ENCODE measurements around the gene JAKMIP2.
A peak's percentile ranks its signal among the peaks of the same experiment; 100 is the strongest.
"Not testable (repeated sequence)": the region's sequence is repeated elsewhere in the genome, so short reads cannot be mapped to it uniquely, and the experiment has no call there.

The JAKMIP2 gene

DNA sequence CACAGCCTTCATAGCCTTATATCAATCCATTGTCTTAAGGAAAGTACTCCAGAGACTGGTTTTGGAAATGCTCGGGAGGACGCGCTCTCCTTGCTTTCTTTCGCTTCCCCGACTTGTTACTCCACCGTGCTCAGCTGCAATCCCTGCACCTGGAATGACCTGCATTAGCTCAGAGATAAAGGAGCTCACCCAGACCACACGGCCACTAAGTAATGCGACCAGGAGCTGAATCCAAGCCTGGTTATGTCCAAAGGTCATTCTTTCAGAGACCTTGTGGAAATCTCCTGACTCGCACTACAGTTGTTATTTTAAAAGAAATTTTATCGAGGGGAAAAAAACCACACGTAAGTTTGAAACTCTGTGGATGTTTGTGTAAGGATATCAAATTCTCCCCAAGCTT is 137.3 kb downstream of the JAKMIP2 start:
- DNase-seq (ENCODE audit: low read depth), result no peak

DNA sequence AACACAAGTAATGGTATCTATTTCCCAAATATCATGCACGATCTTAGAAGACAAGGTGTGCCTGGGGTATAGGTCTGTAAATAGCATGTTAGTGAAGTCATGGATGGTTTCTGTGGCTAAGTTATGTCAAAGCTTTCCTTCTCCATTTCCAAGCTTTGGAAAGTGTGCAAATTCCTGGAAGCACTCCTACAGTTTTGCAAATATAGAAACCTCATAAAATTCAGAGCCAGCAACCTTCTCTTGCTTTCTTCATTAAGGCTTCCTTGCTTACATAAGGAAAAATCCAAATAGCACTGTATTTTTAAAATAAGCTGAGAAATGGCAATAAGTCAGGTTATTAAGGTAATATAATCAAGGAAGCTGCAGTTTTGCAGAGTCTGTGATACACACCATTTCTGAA is 138.1 kb downstream of the JAKMIP2 start:
- DNase-seq (ENCODE audit: low read depth), result no peak

DNA sequence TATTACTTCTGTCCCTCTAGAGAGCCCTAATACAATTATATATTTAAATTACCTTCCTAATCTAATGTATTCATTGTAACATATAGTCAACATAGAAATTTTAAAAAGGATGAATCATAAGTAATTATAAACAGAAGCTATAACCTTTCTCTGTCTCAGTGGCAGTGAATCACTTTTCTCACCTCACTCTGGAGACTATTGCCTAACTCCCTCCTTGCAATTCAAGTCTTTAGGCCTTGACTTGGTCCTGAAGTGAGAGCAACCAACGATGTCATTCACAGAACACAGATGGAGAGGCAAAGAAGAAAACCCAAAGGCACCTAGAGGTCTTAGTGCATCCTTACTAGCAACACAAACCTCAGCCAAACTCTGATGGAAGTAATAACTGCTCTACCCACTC is 139.4 kb downstream of the JAKMIP2 start:
- DNase-seq (ENCODE audit: low read depth), result no peak

DNA sequence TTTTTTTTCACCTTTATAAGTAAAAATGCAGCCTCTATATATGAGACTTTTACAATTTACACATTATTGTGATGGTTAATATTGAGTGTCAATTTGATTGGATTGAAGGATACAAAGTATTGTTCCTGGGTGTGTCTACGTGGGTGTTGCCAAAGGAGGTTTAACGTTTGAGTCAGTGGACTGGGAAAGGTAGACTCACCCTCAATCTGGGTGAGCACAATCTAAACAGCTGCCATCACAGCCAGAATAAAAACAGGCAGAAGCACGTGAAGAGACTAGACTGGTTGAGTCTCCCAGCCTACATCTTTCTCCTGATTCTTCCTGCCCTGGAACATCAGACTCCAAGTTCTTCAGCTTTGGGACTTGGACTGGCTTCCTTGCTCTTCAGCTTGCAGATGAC is 139.9 kb downstream of the JAKMIP2 start:
- no peak for DNase-seq (ENCODE audit: low read depth)

DNA sequence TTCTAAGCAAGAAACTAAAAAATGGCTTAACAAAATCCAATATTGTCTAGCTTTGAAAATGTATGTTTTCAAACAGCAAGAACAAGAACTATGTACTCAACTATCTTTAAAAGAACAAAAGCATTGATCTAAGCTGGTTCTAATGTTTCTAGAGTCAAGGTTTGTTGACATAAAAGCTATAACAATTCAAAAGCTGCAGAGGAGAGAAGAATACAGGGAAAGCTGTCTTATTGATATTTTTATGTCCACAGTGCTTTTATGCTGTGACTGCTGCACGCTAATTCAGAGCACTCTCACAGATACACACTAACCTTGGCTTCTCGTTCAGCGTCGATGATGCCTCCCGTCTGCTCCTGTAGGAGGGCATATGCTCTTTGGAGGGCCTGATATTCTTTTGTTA is 143.2 kb downstream of the JAKMIP2 start:
- no peak for DNase-seq (ENCODE audit: low read depth)

DNA sequence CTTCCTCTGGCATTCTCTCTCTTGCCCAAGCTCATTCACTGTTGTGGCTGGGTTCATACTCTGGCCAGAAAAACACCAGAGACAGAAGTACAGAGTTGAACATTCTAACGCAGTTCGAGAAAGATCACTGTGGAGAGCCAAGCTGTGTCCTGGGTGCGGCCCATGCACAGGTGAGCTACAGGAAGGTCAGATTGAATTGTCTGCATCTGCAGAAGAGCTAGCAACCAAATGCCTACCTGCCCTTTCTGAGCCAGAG is 145.9 kb downstream of the JAKMIP2 start:
- DNase-seq (ENCODE audit: low read depth), result no peak

DNA sequence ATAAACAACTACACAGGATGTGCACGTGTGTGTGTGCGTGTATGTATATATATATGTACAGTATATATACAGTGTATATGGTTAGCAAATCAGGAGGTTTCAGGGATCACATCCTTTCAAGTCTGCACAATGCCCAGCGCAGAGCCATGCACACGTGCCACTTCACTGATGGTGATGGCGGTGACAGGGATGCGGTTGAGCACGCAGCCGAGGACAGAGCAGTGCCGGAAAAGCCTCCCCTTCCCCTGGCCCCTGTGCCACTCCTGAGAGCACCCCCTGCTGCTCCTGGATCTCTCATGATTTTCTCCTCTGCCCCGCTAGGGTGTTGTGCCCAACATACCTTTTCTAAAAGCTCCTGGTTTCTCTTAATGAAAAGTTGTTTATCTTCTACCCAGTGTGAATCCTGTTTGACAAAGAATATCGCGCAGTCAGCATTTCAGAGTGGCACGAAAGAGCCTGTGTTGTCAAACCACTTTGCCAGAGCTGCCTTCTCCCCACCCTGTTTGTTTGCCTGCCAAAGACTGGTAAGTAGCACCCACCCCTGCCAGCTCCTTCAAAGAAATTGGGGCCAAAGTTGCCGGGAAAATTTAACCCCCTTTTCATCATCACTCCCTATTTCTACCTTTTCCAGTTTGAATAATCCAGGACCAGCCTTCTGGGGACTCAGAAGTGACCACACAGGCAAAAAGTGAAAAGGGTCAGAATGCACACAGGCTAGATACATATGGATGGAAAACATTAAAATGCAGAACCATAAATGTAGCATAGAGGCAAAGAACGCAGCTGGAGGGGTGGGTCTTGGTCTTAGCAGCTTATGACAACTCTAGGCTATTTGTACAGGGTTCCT is 146.4 kb downstream of the JAKMIP2 start:
- no peak for DNase-seq (ENCODE audit: low read depth)

DNA sequence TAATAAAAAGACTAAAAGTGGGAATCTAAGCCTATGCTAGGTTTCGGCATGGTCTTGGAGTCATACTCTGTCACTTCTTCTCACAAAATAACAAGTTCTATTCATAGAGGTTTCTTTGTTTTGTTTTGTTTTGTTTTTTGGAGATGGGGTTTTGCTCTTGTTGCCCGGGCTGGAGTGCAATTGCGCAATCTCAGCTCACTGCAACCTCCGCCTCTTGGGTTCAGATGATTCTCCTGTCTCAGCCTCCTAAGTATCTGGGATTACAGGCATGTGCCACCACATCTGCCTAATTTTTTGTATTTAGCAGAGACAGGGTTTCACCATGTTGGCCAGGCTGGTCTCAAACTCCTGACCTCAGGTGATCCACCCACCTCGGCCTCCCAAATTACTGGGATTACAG is 147.1 kb downstream of the JAKMIP2 start:
- not testable (repeated sequence) for DNase-seq (ENCODE audit: low read depth)

DNA sequence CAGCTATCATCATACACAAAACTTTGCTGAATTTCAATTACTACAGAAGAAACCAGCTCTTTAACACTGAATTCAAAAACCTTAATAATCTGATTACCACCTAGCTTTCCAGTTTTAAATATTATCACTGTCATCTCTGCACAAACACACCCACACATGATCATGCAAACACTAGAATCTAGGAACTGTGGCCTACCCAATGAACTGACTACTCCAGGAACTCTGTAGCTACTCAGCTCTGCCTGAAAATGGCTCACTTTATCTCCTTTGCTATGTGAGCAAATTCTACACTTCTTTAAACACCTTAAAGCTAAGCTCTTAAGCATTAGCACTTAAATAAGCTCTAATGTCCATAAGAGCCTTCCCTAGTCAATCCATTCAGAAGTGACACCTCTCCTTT is 149.4 kb downstream of the JAKMIP2 start:
- no peak for DNase-seq (ENCODE audit: low read depth)

DNA sequence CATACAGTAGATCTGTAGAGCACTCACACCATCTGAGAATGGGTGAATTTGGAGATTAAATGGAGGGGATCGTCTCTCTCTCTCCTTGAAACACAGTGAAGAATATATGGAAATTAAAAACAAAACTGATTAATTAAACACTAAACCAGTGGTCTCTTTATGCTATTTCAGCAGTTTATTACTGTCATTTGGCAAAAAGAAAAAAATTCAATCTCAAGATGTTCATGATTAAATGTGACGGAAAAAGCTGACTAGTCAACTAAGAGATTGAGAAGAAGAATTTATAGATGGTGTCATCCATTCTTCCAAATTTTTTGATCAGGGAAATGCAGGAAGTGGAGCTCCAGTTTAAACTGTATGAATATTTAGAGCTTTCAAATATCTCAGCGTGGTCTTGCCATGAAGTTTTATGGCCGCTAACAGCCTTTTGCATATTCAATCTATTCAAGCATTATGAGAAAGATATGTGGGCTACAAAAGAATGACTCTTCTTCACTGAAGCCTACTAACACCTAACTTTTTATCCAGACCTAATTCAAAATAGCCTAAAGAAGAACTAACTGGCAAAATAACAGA is 151.0 kb downstream of the JAKMIP2 start:
- DNase-seq (ENCODE audit: low read depth), result no peak

DNA sequence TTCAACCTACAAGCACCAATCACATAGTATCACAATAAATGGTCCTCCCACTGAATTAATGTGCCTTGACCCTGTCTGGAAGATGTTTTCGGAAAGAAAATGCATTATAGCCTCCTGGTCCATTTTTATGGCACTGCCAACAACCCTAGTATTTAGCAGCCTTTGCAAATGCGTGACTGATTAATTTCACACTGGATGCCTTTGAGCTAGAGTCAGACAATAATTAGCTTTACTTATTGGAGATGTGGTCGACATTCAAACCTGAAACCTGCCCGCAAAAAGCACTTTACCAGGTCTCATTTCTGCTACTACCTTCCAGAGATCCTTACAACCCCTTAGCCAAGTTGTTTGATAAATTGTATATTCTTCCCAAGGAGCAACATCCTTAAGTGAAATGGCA is 153.3 kb downstream of the JAKMIP2 start:
- no peak for DNase-seq (ENCODE audit: low read depth)

DNA sequence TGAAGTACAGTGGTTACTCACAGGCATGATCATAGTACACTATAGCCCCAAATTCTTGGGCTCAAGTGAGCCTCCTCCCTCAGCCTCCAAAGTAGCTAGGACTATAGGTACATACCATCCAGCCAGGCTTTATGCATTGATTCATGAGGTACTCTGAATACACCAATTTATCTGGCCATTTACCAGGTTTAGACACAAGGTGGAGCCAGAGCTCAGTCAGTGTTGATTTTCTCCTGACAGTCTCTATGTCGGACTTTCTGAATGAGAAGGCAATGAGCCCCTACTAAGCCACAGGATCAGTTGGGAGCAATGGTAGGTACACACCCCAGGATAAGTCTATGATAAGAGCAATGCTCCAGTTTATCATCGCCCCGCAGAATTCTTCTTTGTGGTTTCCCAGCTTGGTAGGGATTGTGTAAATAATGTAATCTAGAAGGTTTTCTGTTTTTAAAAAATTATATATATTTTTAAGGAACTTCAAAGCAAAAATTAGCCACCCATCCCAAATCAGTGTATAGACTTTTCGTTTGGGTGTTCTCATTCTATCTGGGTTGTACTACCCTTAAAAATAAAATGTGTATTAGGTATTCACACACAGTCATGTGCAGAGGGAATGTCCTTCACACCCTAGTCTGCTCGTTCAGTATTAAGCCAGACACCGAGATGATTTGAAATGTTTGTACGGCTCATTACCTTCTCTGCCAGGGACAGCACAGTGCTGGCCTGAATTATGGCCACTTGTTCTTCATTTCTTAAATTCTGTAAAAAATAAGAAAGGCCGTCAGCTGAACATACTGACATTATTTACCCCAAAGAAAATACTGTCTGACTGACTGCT is 154.3 kb downstream of the JAKMIP2 start:
- DNase-seq (ENCODE audit: low read depth), result peak; percentile 22

DNA sequence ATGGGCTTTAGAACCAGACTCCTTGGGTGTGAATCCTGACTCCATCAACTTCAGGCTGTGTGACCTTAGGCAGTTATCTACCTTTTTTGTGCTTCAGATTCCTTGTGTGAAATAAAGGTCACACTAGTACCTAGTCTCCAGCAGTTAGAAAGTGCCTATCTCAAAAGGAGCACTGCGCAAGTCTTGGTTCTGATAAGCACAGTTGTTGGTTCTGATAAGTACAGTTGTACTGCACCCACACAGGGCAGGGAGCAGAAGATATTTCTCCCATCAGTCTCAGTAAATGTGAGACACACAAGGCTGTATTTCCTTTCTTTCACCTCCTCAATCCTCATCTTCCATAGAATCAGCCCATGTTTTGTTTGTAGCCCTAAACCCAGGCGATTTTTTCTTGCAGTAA is 156.1 kb downstream of the JAKMIP2 start:
- no peak for DNase-seq (ENCODE audit: low read depth)

DNA sequence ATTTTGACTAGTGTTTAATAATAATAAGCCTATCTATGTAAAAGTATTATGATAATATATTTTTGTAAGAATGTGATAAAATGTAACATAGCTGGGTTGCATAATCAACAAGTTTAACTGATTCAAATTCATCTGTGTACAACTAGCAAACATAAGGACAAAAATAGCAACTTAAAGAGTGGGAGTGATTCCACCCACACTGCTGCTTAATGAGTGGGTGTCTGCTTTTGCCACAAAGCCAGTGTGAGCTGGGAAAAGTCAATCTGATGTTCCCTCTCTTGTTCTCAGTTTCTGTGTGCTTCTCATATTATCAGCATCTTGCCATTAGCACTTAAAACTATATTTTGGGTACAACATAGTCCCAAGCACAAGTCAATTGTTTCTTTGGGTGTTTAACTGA is 161.5 kb downstream of the JAKMIP2 start:
- no peak for DNase-seq (ENCODE audit: low read depth)

DNA sequence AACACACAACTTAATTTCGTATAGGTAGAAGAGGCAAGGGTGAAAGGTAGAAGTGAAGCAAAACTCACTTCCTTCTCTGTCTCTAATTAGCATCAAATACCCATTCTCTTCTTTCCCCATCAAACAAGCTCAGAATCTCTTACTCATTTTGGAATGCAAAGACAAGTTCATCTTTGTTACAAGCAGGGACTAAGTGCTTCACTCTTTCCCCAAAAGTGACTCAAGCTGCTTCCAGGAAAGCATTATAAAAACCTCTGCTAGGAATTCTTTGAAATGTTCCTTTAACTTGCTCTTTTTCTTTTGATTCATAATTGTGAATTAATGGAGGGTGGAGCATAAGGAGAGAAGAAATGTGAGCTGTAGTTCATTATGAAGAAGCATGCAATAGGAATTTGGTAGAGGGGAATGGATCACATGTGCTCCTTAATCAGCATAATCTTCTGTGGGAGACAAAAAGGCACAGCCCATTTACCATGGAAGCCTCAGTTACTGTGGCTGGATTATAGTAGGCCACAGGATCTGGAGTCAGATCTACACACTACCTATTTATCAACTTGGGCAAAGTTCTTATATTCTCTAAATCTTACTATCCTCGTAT is 163.1 kb downstream of the JAKMIP2 start:
- DNase-seq (ENCODE audit: low read depth), result no peak

DNA sequence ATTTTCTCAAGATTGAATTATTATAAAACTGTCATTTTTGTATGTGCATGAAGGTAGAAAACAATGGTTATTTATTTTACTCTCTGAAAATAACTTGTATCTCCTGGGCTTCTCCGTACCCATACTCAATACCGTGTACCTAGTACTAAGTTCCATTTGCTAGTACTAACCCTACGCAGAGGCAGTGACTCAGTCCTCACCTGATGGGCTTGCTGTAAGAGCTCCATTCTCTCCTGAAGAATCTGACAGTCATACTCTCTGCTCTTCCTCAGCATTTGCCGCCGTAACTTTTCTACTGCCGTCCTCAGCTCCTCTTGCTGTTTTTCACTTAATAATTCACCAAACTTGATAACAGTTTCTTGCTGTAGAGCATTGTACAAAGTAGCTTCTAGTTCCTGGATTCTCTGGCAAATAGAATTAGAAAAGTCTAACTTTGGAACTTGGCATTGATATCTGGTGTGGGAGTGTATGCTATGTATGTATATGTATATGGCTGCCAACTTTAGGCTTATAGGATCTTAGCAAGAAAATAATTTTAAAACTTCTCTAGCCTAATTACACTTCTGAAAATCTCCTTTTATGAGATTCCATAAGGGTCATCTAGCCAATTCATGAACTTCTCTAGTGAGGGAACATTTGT is 164.7 kb downstream of the JAKMIP2 start:
- no peak for DNase-seq (ENCODE audit: low read depth)

DNA sequence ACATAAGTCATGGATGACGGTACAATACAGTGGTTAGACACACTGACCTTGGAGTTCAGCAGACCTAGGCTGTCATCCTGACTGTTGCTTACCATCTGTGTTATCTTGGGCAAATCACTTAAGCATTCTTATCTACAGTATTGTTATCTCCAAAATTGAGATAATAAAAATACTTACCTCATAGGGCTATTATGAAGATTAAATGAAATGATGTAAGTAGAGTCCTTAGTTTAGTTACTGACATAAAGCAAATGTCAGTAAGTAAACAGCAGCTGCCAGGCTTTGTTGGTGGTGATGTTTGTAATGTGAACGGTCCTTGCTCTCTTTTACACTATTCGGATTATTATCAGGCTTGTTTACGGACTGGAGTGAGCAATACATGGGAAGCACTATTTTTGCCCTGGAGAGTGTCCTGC is 165.3 kb downstream of the JAKMIP2 start:
- DNase-seq (ENCODE audit: low read depth), result no peak

DNA sequence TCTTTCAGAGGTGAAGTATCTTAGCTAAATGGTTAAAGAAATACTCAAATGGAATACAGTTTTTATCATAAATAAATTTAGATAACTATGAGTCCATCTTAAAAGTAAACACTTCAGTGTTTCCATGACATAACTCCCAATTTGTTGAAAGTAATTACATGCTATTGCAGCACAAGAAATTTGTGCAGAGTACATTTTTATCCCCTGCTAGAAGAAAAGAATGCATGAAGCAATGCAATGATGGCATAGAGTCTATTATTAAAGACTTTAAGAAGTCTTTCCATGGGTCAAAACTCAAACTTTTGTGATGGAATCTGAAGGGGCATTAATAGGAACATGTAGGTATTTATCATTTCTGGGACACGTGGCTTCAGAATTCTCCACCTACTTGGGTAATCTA is 166.1 kb downstream of the JAKMIP2 start:
- DNase-seq (ENCODE audit: low read depth), result no peak

DNA sequence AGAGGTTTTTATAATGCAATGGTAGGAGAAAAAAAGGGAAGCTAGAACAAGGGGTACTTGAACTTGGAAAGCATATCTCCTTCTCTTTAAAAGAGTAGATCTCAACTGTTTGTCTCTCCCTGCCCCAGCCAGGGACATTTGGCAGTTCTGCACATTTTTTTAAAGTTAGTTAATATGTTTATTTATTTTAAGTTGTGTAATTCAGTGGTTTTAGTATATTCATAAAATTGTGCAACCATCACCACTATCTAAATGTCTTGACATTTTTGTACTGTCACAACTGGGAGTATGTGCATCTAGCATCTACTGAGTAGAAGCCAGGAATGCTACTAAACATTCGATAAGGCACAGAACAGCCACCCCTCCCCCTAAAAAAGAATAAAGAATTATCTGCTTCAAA is 169.2 kb downstream of the JAKMIP2 start:
- no peak for DNase-seq (ENCODE audit: low read depth)

DNA sequence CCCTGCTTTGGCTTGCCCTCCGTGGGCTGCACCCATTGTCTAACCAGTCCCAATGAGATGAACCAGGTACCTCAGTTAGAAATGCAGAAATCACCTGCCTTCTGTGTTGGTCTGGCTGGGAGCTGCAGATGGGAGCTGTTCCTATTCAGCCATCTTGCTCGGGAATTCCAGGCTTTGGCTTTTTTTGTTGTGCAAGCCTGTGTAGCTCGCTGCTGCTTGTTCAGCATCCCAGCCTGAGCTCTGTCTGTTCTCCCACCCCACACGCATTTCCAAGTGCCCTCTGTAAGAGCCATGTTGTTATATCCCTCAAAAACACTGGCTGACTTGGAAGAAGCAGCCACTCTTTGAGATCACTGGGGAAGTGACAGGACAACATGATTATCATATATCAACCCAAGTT is 171.0 kb downstream of the JAKMIP2 start:
- no peak for DNase-seq (ENCODE audit: low read depth)

DNA sequence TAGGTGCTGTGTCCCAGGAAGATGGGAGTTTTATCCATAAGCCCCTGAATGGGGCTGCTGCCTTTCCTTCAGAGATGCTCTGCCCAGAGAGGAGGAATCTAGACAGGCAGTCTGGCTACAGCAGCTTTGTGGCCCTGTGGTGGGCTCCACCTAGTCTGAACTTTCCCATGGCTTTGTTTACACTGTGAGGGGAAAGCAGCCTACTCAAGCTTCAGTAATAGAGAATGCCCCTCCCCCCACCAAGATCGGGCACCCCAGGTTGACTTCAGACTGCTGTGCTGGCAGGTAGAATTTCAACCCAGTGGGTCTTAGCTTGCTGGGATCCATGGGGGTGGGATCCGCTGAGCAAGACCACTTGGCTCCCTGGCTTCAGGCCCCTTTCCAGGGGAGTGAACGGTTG is 171.7 kb downstream of the JAKMIP2 start:
- DNase-seq (ENCODE audit: low read depth), result no peak

DNA sequence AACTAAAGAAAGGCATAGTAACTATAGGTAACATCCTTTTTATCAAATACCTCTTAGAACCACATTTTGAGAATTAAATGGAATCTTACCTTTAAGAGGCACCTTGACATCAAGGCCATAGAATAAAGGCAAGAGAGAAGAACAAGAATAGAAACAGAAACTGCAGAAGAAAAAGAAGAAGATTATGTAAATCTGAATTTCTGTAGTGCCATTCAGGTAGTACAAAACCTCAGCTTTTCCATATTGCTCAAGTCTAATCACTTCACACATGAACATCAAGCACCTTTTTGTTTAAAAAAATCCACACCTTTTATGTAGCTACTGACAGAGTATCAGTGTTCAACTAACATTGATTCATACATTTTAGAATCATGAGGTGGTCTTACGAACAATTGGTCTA is 180.9 kb downstream of the JAKMIP2 start:
- DNase-seq (ENCODE audit: low read depth), result no peak

All from HS-27A (cell line).